GM21360 (cell line): ENCODE results near the gene KCTD10.
"Not testable (repeated sequence)": the region's sequence is repeated elsewhere in the genome, so short reads cannot be mapped to it uniquely, and the experiment has no call there.

Experiments used
- ATAC-seq: cut with Tn5 transposase; IDR thresholded peaks from one replicate; pipeline ENCODE4 v1.9.1; 2021; ENCODE audit warnings: mild to moderate bottlenecking, moderate library complexity; ENCODE audit not compliant: unreplicated experiment

KCTD10 gene

GRCh38 chr12:109475121-109475520 is 2.0 kb downstream of the KCTD10 start:
- ATAC-seq: no peak

GRCh38 chr12:109473526-109474270 is 3.4 kb downstream of the KCTD10 start:
- ATAC-seq: not testable (repeated sequence)

GRCh38 chr12:109473006-109473405 is 4.1 kb downstream of the KCTD10 start:
- ATAC-seq: no peak

GRCh38 chr12:109469517-109469916 is 7.6 kb downstream of the KCTD10 start:
- ATAC-seq: no peak

- no peak for ATAC-seq
These were observed 9.0 kb downstream of the KCTD10 start for GRCh38 chr12:109467978-109468676.

GRCh38 chr12:109466821-109467220 is 10.3 kb downstream of the KCTD10 start:
- no peak for ATAC-seq

GRCh38 chr12:109466305-109466704 is 10.8 kb downstream of the KCTD10 start:
- ATAC-seq: no peak

GRCh38 chr12:109464642-109465351 is 12.3 kb downstream of the KCTD10 start:
- no peak for ATAC-seq

- ATAC-seq: no peak
These were observed 13.3 kb downstream of the KCTD10 start for GRCh38 chr12:109463756-109464155.

GRCh38 chr12:109462868-109463692 is 14.0 kb downstream of the KCTD10 start:
- no peak for ATAC-seq

GRCh38 chr12:109461846-109462756 is 15.0 kb downstream of the KCTD10 start:
- no peak for ATAC-seq

- no peak for ATAC-seq
These were observed 15.9 kb downstream of the KCTD10 start for GRCh38 chr12:109461049-109461845.

GRCh38 chr12:109460538-109460937 is 16.6 kb downstream of the KCTD10 start:
- ATAC-seq: no peak

- no peak for ATAC-seq
These were observed 17.9 kb downstream of the KCTD10 start for GRCh38 chr12:109459247-109459646.

- no peak for ATAC-seq
These were observed 18.3 kb downstream of the KCTD10 start for GRCh38 chr12:109458771-109459208.

- no peak for ATAC-seq
These were observed 19.0 kb downstream of the KCTD10 start for GRCh38 chr12:109458086-109458485.

GRCh38 chr12:109455706-109456105 is 21.4 kb downstream of the KCTD10 start:
- ATAC-seq: no peak

GRCh38 chr12:109452489-109452888 is 24.6 kb downstream of the KCTD10 start:
- no peak for ATAC-seq

GRCh38 chr12:109451400-109451799 is 25.7 kb downstream of the KCTD10 start:
- no peak for ATAC-seq
